Amniotic stem cell (primary cell): ENCODE measurements around the gene PTGES2.
"Not testable (repeated sequence)": the region's sequence is repeated elsewhere in the genome, so short reads cannot be mapped to it uniquely, and the experiment has no call there.

Experiments
- DNase-seq: peaks from one replicate; lab custom pipeline; 2025; lab: John Stamatoyannopoulos, UW

The PTGES2 gene

DNA sequence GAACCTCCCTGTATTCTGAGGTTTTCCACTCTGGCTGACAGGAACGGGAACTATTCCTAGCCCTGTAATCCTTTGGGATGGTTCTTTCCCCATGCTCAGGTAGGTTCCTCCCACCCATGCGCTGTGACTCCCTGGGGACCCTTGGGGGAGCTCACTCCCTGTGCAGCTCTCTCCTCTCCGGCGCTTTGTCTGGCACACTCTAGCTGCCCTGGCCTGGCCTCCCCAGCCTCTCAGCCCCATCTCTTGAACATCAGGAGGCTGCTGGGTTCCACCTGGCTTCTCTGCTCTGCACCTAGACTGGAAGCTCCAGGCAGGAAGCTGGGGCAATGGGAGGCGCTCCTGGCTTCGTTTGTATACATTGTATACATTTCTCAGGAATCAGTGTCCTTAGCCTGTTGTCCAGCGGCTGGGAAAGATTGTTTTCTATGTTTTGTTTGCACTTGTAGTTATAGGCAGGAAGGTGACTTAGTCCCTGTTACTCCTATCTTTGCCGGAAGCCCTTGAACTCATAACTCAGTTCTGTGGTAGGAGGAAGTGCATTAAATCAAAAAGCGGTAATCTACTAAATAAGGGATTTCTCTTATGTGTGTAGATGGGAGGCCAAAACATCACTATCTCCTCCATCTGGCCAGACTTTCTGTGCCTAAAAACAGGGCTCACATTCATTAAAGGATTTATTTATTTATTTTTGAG is 39.1 kb downstream of the PTGES2 start:
- DNase-seq, result no peak

DNA sequence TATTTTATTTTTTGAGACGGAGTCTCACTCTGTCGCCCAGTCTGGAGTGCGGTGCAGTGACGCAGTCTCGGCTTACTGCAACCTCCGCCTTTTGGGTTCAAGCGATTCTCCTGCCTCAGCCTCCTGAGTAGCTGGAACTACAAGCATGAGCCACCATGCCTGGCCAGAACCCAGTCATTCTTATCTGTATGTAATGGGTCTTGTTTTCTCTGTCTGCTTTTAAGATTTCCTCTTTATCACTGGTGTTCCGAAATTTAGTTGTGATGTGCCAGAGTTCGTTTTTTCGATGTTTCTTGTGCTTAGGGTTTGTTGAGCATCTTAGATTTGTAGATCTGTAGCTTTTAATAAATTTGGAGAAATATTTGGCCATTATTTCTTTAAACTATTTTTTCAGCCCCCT is 40.3 kb downstream of the PTGES2 start:
- DNase-seq, result no peak

GRCh38 chr9:128085943-128086342 is 41.6 kb downstream of the PTGES2 start:
- no peak for DNase-seq

DNA sequence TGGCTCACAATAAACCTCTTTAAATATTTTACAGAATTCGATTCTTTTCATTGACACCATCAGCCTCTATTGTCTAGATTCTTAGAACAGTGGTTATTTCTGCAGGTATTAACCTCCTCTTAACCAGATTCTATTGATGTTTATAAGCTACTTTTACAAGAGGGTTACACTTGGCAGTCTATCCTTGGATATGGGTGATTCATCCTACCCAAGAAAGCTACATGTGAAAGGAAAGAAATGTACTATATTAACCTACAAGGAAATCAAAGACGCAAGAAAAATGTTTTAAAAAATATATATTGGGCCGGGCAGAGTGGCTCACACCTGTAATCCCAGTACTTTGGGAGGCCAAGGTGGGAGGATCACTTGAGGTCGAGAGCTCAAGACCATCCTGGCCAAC is 42.8 kb downstream of the PTGES2 start:
- no peak for DNase-seq

DNA sequence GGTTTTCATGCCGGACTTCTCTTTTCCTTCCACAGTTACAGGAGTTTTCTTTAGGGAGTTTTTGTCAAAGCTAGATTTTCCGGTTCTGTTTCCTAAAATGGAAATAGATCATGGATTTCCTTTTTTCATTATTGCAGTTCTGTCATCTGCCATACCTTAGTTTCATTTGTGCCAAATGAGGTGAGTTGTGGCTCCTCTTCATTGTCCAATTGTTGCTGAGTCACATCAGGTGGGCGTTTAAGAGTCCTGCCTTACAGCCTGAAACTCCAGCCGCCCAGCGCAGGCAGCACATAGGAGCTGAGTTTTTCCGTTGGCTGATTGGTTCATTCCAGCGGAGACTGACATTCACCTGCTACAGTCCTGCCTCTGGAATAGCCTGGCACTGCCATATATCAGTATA is 45.4 kb downstream of the PTGES2 start:
- DNase-seq, result no peak

DNA sequence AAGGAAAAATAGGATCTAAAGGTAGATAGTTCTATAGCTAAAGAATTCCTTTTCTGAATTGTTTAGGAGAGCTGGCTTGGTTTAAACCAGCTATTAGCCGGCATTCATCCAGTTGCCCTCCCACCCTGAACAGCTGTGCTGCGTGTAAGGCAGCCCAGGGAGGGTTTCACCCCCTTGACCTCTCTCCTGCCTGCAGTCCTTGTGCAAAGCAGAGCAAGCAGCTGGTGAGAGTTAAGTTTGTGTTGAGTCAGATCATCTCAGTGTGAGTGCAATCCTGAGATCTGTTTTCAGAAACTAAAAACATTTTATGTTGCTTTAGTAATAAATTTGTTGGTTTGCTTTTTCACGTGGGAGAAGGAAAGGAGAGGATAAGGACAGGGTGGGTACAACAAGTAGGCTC is 46.5 kb downstream of the PTGES2 start:
- DNase-seq, result peak; percentile 53

GRCh38 chr9:128080206-128080605 is 47.3 kb downstream of the PTGES2 start:
- no peak for DNase-seq

GRCh38 chr9:128078504-128079434 is 48.8 kb downstream of the PTGES2 start:
- DNase-seq, result no peak

- no peak for DNase-seq
These were observed 49.6 kb downstream of the PTGES2 start for GRCh38 chr9:128077847-128078503.

- no peak for DNase-seq
These were observed 54.2 kb downstream of the PTGES2 start for GRCh38 chr9:128073253-128073886.

GRCh38 chr9:128072144-128073021 is 55.1 kb downstream of the PTGES2 start:
- peak; percentile 52 for DNase-seq

- not testable (repeated sequence) for DNase-seq
These were observed 56.1 kb downstream of the PTGES2 start for GRCh38 chr9:128071475-128071874.

DNA sequence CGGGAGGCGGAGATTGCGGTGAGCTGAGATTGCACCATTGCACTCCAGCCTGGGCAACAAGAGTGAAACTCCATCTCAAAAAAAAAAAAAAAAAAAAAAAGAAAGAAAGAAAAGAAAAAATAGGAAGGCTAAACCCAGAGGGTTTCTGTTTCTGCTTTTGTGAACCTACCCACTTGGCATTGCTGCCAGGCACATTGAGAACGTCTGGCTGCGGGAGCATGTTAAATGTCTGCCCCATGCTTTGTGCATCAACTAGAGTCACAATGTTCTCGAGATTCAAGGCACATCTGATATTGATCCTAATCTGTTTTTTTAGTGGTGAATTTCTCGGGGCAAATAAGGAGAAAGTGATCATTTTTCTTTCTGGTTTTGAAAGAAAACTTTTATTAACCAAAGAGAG is 56.7 kb downstream of the PTGES2 start:
- DNase-seq, result no peak
